Transverse colon (tissue), 4 donors: ENCODE data around the gene CIRBP.

Experiments used
- EP300 ChIP-seq: sonication (generic); formaldehyde crosslinking; IDR thresholded peaks from one replicate; pipeline ENCODE4 v1.6.1; 2017; ENCODE audit warnings: antibody characterized with exemption, low read depth
- POLR2A ChIP-seq: fragments of 450-650 bp; IDR thresholded peaks from one replicate; pipeline ENCODE4 v1.6.1; 2016; ENCODE audit warnings: antibody characterized with exemption, mild to moderate bottlenecking, moderate library complexity
- POLR2AphosphoS5 ChIP-seq, 3 donors: sonication (generic); formaldehyde crosslinking; IDR thresholded peaks; one replicate each; pipeline ENCODE4 v1.6.1; 2016; ENCODE audit warnings: antibody characterized with exemption in 3 of 3
- TF ChIP-seq, protein P1 (sequence below), 5 experiments: fragments of 200-600 bp in 3 of 5; fragments of 450-650 bp in 2 of 5; sonication (generic) in 3 of 5; IDR thresholded peaks; 1 replicate in 2 of 5; 2 replicates in 3 of 5; pipeline ENCODE4 v1.5.1; 2016 to 2017; ENCODE audit warnings: antibody characterized with exemption in 5 of 5, inconsistent platforms in 3 of 5, mild to moderate bottlenecking in 2 of 5, moderate library complexity in 1 of 5

DNA sequence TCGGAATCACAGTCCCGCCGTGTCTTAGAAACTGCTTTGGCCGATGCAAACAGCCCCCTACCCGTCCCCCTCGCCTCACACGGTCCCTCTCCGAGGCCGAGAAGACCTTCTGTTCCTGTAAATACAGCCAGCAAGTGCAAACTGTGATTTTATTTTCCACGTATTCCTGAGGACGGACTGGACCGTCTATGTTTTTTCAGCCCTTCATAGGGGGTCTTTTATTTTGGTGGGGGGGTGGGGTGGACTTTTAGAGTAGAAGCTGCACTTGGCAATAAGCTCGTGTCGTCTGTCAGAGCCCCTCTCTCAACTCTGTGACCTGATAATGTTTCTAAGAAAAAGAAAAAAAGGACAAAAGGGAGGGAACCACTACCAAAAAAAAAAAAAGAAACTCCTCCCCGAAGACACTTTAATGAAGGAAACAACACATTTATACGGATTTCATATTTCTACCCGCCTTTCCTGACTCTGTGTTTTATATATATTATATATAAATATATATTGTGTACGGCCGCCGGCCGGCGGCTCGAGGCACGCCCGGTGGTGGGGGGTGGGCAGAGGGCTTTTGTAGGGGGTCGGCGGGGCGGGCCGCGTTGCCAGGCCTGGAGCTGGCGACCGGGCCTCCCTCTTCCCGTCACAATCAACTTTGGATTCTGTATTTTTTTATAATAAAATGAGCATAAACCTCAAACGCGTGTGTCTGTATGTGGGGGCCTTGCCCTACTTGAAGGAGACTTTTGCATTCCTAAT, 31.8 kb downstream of the CIRBP start:
- TF ChIP-seq EP300 = no peak
- TF ChIP-seq, protein P1, sequence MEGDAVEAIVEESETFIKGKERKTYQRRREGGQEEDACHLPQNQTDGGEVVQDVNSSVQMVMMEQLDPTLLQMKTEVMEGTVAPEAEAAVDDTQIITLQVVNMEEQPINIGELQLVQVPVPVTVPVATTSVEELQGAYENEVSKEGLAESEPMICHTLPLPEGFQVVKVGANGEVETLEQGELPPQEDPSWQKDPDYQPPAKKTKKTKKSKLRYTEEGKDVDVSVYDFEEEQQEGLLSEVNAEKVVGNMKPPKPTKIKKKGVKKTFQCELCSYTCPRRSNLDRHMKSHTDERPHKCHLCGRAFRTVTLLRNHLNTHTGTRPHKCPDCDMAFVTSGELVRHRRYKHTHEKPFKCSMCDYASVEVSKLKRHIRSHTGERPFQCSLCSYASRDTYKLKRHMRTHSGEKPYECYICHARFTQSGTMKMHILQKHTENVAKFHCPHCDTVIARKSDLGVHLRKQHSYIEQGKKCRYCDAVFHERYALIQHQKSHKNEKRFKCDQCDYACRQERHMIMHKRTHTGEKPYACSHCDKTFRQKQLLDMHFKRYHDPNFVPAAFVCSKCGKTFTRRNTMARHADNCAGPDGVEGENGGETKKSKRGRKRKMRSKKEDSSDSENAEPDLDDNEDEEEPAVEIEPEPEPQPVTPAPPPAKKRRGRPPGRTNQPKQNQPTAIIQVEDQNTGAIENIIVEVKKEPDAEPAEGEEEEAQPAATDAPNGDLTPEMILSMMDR (IDR thresholded peaks at IDR 0.05) = no peak
- TF ChIP-seq POLR2AphosphoS5 (IDR thresholded peaks at IDR 0.05) = no peak
- TF ChIP-seq POLR2A = no peak
